ENCODE measurements around the gene ZNF346. TPM values are rescaled to one million over a fixed set of nuclear protein-coding genes. Genes with fewer than 3 reads are reported as not detected.
"Not testable (repeated sequence)": the region's sequence is repeated elsewhere in the genome, so short reads cannot be mapped to it uniquely, and the experiment has no call there.

Gene ZNF346
- total RNA-seq, 4 donors from 2014 or later, result 5.2 to 8.0 (median 6.8) TPM

DNA sequence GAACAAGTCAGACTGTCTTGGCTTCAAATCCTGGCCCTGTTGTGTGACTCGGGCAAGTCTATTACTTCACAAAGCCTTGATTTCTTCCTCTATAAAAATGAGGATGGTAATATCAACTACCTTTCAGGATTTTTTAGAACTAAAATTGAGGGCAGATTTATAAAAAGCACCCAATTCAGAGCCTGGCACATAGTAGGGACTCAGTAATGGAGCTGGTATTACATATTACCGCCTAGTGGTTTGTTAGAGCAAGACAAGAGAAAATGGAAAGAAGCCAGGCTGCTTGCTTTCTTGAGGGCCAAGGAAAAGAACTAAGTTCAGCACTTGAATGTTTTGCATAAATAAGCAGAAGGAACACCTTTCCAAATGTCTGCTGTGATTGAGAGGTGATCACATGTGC, 19.4 kb downstream of the ZNF346 start:
- H3K27me3 ChIP-seq, result no peaks in the 10 kb centered on the region
- in situ Hi-C loops (cut with MboI; ENCODE audit: low sequenced_read_pairs in 4 of 4), result no loop called here
- no peak for ATAC-seq
- H3K27ac ChIP-seq, result no peak overlapping the region
- intact Hi-C loops (cut with DNase I; ENCODE audit: low total_unique reads), result no loop called here
- H3K9me3 ChIP-seq, result no peaks in the 10 kb centered on the region
- H3K4me1 ChIP-seq, result no peaks in the 10 kb centered on the region
- H3K36me3 ChIP-seq, result peaks cover 0 to 48% of the 10 kb centered on the region in 2 donors
- DNase-seq, result no peak
- TF ChIP-seq POLR2A (IDR thresholded peaks at IDR 0.05), result no peak
- TF ChIP-seq, protein P1, sequence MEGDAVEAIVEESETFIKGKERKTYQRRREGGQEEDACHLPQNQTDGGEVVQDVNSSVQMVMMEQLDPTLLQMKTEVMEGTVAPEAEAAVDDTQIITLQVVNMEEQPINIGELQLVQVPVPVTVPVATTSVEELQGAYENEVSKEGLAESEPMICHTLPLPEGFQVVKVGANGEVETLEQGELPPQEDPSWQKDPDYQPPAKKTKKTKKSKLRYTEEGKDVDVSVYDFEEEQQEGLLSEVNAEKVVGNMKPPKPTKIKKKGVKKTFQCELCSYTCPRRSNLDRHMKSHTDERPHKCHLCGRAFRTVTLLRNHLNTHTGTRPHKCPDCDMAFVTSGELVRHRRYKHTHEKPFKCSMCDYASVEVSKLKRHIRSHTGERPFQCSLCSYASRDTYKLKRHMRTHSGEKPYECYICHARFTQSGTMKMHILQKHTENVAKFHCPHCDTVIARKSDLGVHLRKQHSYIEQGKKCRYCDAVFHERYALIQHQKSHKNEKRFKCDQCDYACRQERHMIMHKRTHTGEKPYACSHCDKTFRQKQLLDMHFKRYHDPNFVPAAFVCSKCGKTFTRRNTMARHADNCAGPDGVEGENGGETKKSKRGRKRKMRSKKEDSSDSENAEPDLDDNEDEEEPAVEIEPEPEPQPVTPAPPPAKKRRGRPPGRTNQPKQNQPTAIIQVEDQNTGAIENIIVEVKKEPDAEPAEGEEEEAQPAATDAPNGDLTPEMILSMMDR (IDR thresholded peaks at IDR 0.05 in 4 of 5, conservative IDR thresholded peaks at IDR 0.05 in 1 of 5), result no peak
- no peak overlapping the region for H3K4me3 ChIP-seq

DNA sequence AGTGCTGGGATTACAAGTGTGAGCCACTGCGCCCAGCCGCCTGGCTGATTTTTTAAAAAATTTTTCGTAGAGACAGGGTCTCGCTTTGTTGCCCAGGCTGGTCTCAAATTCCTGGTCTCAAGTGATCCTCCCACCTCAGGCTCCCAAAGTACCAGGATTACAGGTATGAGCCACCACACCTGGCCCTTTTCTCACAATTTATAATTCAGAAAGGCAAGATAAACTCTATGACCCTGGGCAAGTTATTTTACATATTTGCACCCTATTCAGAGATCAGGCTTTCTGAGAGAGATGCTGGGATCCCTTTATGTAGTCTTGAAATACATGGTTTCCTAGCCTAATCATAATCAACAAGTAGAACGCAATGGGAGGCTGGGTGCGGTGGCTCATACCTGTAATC, 20.6 kb downstream of the ZNF346 start:
- Histone ChIP-seq H3K4me1 (no peaks in the 10 kb centered on the region), H3K4me3 (no peak overlapping the region), H3K27me3 (no peaks in the 10 kb centered on the region), H3K9me3 (no peaks in the 10 kb centered on the region), H3K36me3 (peaks cover 0 to 56% of the 10 kb centered on the region in 2 donors), H3K27ac (no peak overlapping the region)
- TF ChIP-seq, protein P1 (IDR thresholded peaks at IDR 0.05 in 4 of 5, conservative IDR thresholded peaks at IDR 0.05 in 1 of 5), result no peak
- TF ChIP-seq POLR2A (IDR thresholded peaks at IDR 0.05), result no peak
- ATAC-seq, result no peak
- DNase-seq, result no peak
- intact Hi-C loops (cut with DNase I; ENCODE audit: low total_unique reads), result no loop called here
- in situ Hi-C loops (cut with MboI; ENCODE audit: low sequenced_read_pairs in 4 of 4), result no loop called here

DNA sequence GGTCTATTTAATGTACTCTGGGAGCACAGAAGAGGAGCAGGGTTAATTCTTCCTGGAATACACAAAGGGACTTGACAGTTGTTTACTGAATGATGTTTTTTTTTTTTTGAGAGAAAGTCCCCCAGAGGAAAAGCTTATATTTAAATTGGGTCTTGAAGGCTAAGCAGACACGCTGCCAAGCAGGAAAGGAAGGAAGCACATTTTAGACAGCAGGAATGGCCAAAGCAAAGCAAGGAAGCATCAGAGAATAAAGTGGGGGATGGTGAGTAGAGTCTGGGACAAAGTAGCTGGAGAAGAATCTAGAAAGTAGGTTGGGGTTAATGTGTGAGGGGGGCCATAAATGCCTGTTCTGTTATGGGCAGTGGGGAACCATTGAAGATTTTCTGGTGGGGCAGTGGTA, 21.5 kb downstream of the ZNF346 start:
- intact Hi-C loops (cut with DNase I; ENCODE audit: low total_unique reads), result no loop called here
- Histone ChIP-seq H3K4me1 (no peaks in the 10 kb centered on the region), H3K36me3 (peaks cover 0 to 64% of the 10 kb centered on the region in 2 donors), H3K9me3 (no peaks in the 10 kb centered on the region), H3K27ac (no peak overlapping the region), H3K4me3 (no peak overlapping the region), H3K27me3 (no peaks in the 10 kb centered on the region)
- in situ Hi-C loops (cut with MboI; ENCODE audit: low sequenced_read_pairs in 4 of 4), result no loop called here
- ATAC-seq (no peak), DNase-seq (no peak)
- no peak for TF ChIP-seq POLR2A (IDR thresholded peaks at IDR 0.05)
- TF ChIP-seq, protein P1 (IDR thresholded peaks at IDR 0.05 in 4 of 5, conservative IDR thresholded peaks at IDR 0.05 in 1 of 5), result no peak

DNA sequence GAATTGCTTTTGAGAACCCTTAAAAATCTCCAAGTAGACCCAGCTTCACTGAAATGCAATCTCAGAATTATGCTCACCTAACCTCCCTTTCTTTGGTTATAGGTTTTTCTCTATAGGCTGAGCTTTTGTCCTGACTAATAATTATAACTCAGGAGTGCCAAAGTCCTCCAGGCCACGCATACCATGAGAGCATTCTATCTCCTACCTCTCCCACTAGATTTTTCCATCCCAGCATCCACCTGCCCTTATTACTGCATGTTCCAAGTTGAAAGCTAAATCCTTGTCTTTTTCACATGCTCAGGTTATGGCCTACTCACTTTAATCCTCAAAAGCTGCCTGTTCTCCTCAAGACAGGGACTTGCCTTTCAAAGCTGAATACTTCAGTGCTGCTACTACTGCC, 22.1 kb downstream of the ZNF346 start:
- in situ Hi-C loops (cut with MboI; ENCODE audit: low sequenced_read_pairs in 4 of 4), result no loop called here
- H3K36me3 ChIP-seq, result peaks cover 0 to 70% of the 10 kb centered on the region in 2 donors
- ATAC-seq, result no peak
- H3K27me3 ChIP-seq, result no peaks in the 10 kb centered on the region
- H3K27ac ChIP-seq, result no peak overlapping the region
- intact Hi-C loops (cut with DNase I; ENCODE audit: low total_unique reads), result no loop called here
- no peaks in the 10 kb centered on the region for H3K4me1 ChIP-seq
- H3K9me3 ChIP-seq, result no peaks in the 10 kb centered on the region
- H3K4me3 ChIP-seq, result no peak overlapping the region
- DNase-seq, result no peak
- no peak for TF ChIP-seq POLR2A (IDR thresholded peaks at IDR 0.05)
- TF ChIP-seq, protein P1 (IDR thresholded peaks at IDR 0.05 in 4 of 5, conservative IDR thresholded peaks at IDR 0.05 in 1 of 5), result no peak

DNA sequence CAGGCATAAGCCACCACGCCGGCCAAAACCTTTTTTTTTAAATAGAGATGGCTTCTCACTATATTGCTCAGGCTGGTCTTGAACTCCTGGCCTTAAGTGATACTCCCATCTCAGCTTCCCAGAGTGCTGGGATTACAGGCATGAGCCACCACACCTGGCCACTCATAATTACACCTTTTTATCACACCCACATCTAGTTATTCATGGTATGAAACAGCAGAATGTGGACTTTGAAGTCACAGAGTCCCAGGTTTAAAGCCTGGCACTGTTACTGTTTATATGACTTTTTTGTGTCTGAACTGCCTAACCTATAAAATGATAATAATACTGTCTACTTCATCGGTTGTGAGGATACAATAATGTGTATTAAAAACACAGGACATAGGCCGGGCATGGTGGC, 23.1 kb downstream of the ZNF346 start:
- intact Hi-C loops (cut with DNase I; ENCODE audit: low total_unique reads), result no loop called here
- no peak for TF ChIP-seq POLR2A (IDR thresholded peaks at IDR 0.05)
- TF ChIP-seq, protein P1 (IDR thresholded peaks at IDR 0.05 in 4 of 5, conservative IDR thresholded peaks at IDR 0.05 in 1 of 5), result no peak
- ATAC-seq (no peak), DNase-seq (no peak)
- Histone ChIP-seq H3K4me1 (no peaks in the 10 kb centered on the region), H3K9me3 (no peaks in the 10 kb centered on the region), H3K27ac (no peak overlapping the region), H3K36me3 (peaks cover 0 to 80% of the 10 kb centered on the region in 2 donors), H3K4me3 (no peak overlapping the region), H3K27me3 (no peaks in the 10 kb centered on the region)
- in situ Hi-C loops (cut with MboI; ENCODE audit: low sequenced_read_pairs in 4 of 4), result no loop called here

DNA sequence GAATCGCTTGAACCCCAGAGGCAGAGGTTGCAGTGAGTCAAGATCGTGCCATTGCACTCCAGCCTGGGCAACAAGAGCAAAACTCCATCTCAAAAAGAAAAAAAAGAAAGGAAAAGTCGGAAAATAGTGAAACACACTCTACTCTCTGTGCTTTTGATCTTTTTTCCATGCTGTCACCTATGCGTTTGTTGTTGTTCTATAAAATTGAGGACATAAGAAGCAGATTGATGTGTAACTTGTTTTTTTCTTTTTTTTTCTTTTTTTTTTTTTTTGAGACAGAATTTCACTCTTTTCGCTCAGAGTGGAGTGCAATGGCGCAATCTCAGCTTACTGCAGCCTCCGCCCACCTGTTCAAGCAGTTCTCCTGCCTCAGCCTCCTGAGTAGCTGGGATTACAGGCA, 26.0 kb downstream of the ZNF346 start:
- H3K4me3 ChIP-seq; in situ Hi-C loops (cut with MboI; ENCODE audit: low sequenced_read_pairs in 4 of 4); DNase-seq; H3K4me1 ChIP-seq; intact Hi-C loops (cut with DNase I; ENCODE audit: low total_unique reads); H3K9me3 ChIP-seq; ATAC-seq; H3K27ac ChIP-seq; H3K27me3 ChIP-seq: not testable (repeated sequence)
- peaks cover 0 to 74% of the 10 kb centered on the region in 2 donors for H3K36me3 ChIP-seq

All from gastrocnemius medialis (tissue), 4 donors.